K562 (cell line): ENCODE data around the gene SLC35F5.

Source experiments
- GTF2F1 ChIP-seq: IDR thresholded peaks from 2 replicates; pipeline ENCODE4 v1.6.1; 2011; ENCODE audit warnings: low read depth, low read length, improper control_type of control experiment
- POLR2AphosphoS5 ChIP-seq: IDR thresholded peaks from 2 replicates; pipeline ENCODE4 v1.6.1; 2011; ENCODE audit warnings: mild to moderate bottlenecking, low read depth, low read length, moderate library complexity; ENCODE audit not compliant: control insufficient read depth, insufficient read depth
- TEAD2 ChIP-seq: fragments of 450-650 bp; IDR thresholded peaks from 2 replicates; pipeline ENCODE4 v1.6.1; 2016; ENCODE audit warnings: missing genetic modification characterization, control low read depth, missing compliant biosample characterization
- YY1 ChIP-seq, 3 experiments: IDR thresholded peaks; 2 replicates each; pipeline ENCODE4 v1.6.1; 2011; ENCODE audit warnings: low read length in 2 of 3, mild to moderate bottlenecking in 2 of 3, moderate library complexity in 2 of 3, borderline replicate concordance in 1 of 3, control low read depth in 1 of 3, low read depth in 1 of 3; ENCODE audit not compliant: insufficient read depth in 3 of 3, insufficient replicate concordance in 2 of 3, control insufficient read depth in 1 of 3, insufficient read length in 1 of 3; ENCODE audit errors: extremely low read depth in 1 of 3

GRCh38 chr2:113777371-113777770 is 20.9 kb upstream of the SLC35F5 start:
- no peak for TF ChIP-seq YY1 (IDR thresholded peaks at IDR 0.05; ENCODE audit: borderline replicate concordance in 1 of 3, control insufficient read depth in 1 of 3, extremely low read depth in 1 of 3, insufficient read depth in 3 of 3, insufficient read length in 1 of 3, insufficient replicate concordance in 2 of 3, low read depth in 1 of 3, low read length in 2 of 3)
- no peak for TF ChIP-seq POLR2AphosphoS5
- no peak for TF ChIP-seq GTF2F1
- TF ChIP-seq TEAD2 (tag) = no peak
